ENCODE data around the gene C11orf24.
A peak's percentile ranks its signal among the peaks of the same experiment; 100 is the strongest.

C11orf24 gene

DNA sequence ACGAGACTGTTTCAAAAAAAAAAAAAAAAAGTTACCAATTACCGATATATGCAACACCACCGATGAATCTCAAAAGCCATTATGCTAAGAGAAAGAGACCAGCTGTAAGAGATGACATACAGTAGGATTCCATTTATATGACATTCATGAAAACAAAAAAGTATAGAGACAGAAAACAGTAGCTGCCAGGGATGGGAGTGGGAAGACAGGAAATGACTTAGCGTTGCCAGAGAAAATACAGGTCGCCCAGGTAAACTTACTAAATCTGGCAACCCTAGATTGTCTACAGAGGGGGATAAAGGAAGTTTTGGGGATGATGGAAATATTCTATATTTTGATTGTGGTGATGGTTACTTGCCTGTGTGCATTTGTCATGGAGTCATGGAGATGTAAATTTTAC is 7.9 kb upstream of the C11orf24 start:
- TF ChIP-seq, protein P1, sequence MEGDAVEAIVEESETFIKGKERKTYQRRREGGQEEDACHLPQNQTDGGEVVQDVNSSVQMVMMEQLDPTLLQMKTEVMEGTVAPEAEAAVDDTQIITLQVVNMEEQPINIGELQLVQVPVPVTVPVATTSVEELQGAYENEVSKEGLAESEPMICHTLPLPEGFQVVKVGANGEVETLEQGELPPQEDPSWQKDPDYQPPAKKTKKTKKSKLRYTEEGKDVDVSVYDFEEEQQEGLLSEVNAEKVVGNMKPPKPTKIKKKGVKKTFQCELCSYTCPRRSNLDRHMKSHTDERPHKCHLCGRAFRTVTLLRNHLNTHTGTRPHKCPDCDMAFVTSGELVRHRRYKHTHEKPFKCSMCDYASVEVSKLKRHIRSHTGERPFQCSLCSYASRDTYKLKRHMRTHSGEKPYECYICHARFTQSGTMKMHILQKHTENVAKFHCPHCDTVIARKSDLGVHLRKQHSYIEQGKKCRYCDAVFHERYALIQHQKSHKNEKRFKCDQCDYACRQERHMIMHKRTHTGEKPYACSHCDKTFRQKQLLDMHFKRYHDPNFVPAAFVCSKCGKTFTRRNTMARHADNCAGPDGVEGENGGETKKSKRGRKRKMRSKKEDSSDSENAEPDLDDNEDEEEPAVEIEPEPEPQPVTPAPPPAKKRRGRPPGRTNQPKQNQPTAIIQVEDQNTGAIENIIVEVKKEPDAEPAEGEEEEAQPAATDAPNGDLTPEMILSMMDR (IDR thresholded peaks at IDR 0.05; ENCODE audit: low read depth, low read length): no peak
- no peak overlapping the region for H3K4me3 ChIP-seq (ENCODE audit: low read depth, low read length)
- DNase-seq (ENCODE audit: low read depth, low spot score): no peak
- in situ Hi-C loops (cut with HindIII; ENCODE audit: low sequenced_read_pairs): no loop called here

DNA sequence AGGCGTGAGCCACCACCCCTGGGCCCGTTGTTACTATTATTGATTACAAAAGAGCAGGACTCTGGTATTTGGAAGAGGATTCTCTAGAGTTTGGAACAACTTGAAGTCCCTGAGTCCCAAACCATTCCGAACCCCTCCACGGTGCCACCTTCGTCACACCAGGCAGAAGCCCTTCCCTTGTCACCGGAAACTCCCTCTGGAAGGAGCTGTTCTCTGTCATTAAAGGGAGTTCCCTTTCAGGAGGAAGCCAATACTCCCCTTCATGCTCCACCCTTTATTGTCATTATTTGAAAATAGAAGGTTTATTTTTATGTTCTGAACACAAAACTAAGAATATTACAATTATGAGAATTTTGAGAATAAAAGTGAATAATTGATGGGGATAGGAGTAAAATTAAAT is 5.1 kb upstream of the C11orf24 start:
- H3K4me3 ChIP-seq (ENCODE audit: low read depth, low read length): no peak overlapping the region
- TF ChIP-seq, protein P1 (IDR thresholded peaks at IDR 0.05; ENCODE audit: low read depth, low read length): no peak
- in situ Hi-C loops (cut with HindIII; ENCODE audit: low sequenced_read_pairs): no loop called here
- no peak for DNase-seq (ENCODE audit: low read depth, low spot score)

DNA sequence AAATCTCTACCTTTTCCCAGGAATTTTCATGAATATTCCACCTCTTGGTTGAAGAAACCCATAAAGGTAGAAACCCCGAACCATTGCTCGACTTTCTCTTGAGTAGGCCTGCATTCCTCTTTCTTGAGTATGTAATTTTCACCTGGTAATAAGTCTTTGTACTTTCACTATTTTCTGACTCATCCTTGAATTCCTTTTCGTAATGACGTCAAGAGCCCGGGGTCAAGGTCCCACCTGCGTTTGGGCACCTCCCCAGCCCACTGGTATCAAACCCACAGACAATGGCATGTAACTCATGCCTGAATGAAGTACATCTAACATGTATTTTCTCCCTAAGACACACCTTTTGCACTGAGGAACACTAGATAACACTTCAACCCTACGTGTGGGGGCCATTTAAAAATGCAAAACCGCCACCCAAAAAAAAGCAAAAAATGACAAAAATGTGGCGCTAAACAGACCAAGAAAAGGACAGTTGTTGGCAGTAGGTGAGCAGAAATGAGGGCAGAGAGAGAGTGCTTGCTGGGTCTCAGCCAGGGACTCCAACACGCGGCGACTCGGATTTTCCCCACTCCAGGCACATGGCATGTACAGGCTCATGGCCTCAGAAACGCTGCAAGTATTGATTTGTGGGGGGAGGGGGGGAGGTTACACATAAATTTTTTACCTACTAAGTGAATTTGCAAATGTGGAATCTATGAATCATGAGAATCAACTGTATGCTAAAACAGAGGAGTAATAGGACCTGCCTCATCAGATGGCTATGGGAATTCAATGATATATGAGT is 4.1 kb upstream of the C11orf24 start:
- DNase-seq (ENCODE audit: low read depth, low spot score): no peak
- in situ Hi-C loops (cut with HindIII; ENCODE audit: low sequenced_read_pairs): no loop called here
- H3K4me3 ChIP-seq (ENCODE audit: low read depth, low read length): no peak overlapping the region
- TF ChIP-seq, protein P1 (IDR thresholded peaks at IDR 0.05; ENCODE audit: low read depth, low read length): no peak

DNA sequence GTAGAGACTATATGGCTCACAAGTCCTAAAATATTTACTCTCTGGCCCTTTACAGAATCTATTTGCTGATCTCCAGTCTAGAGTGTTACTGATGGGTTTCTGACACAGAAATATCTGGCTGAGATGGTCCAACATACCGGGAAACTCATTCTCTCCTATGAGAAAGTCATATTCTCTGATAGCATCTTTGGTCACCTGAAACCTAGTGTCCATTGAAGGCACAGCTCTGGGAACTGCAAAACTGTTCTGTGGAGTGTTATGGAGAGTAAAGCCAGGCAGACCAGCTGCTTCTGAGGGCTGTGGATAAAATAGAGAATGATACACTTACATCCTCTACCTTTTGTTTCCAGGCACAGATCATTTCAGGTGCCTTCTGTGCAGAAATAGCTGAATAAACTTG is 2.5 kb upstream of the C11orf24 start:
- TF ChIP-seq, protein P1 (IDR thresholded peaks at IDR 0.05; ENCODE audit: low read depth, low read length): no peak
- DNase-seq (ENCODE audit: low read depth, low spot score): no peak
- in situ Hi-C loops (cut with HindIII; ENCODE audit: low sequenced_read_pairs): no loop called here
- no peak overlapping the region for H3K4me3 ChIP-seq (ENCODE audit: low read depth, low read length)

DNA sequence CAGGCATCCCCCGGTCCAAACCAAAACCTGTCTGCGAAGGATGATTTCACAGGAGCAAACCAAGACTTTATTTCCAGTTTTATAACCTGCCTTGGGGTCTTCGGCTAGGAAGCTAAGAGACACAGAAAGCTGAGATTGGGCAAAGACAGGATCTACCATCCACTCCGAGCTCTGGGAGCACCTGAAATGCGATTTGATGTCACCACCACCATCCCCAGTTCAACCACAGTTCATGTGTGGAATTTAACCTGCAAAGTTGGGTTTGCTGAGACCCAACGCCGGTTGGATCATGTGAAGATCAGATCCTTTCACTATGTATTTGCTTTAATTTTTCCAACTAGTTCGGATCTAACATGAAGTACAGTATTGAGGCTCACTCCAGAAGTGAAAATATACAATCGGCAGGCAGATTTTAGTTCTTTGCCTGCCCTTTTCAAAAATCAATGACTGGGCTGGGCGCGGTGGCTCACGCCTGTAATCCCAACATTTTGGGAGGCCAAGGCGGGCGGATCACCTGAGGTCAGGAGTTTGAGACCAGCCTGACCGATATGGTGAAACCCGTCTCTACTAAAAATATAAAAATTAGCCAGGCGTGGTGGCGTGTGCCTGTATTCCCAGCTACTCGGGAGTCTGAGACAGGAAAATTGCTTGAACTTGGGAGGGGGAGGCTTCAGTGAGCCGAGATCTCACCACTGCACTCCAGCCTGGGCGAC is 1.4 kb upstream of the C11orf24 start:
- in situ Hi-C loops (cut with HindIII; ENCODE audit: low sequenced_read_pairs): no loop called here
- TF ChIP-seq, protein P1 (IDR thresholded peaks at IDR 0.05; ENCODE audit: low read depth, low read length): no peak
- no peak for DNase-seq (ENCODE audit: low read depth, low spot score)
- no peak overlapping the region for H3K4me3 ChIP-seq (ENCODE audit: low read depth, low read length)

DNA sequence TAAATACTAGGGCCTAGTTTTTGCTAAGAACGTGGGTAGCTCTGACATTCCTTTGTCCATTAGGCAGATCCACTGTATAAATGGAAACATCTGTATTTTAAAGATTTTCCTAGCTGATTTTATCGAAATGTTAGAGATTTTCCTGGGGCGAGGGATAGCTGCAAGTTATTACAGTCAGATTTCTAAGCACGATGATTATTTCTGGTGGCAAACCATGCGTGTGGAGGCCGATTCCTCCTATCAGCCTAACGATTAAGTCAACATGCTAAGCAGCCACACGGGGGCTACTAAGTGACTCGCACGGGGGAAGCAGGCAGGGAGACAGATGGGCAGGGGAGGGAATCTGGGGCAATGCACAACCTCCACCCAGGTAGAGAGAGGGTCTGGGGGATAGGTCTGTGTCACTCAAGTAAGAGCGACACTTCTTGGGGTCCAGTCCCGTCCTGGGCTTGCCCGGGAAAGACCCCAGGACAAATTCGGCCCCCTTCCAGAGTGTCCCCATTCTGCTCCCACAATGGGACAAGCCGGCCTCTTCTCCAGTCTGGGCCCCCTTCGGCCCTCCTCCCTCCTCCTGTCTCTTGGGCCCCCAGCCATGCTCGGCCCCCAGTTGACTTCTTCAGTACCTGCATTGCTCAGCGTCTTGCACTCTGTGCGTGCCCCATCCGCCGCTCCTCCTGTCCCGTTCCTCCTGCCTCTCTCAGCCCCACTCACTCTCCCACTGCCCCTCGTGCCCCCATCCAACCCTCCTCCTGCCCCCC is 571 bp downstream of the C11orf24 start:
- DNase-seq (ENCODE audit: low read depth, low spot score): peak; percentile 77
- in situ Hi-C loops (cut with HindIII; ENCODE audit: low sequenced_read_pairs): no loop called here
- TF ChIP-seq, protein P1 (IDR thresholded peaks at IDR 0.05; ENCODE audit: low read depth, low read length): peak; percentile 59
- peak overlapping the region; percentile 92 for H3K4me3 ChIP-seq (ENCODE audit: low read depth, low read length)
